ENCODE results near the gene RAB40A. TPM values are rescaled to one million over a fixed set of nuclear protein-coding genes. Genes with fewer than 3 reads are reported as not detected.
A peak's percentile ranks its signal among the peaks of the same experiment; 100 is the strongest.

RAB40A gene
- total RNA-seq, 2 experiments from 2014 or later = 0.14 to 0.20 TPM

GRCh38 chrX:103536071-103536470 lies 16.8 kb upstream of the RAB40A start:
- H3K9me3 Mint-ChIP-seq = no peaks in the 10 kb centered on the region
- H3K4me3 Mint-ChIP-seq = no peak overlapping the region
- peaks cover 4% of the 10 kb centered on the region for H3K27me3 Mint-ChIP-seq
- H3K36me3 Mint-ChIP-seq = no peaks in the 10 kb centered on the region
- H3K4me1 Mint-ChIP-seq = peaks cover 5% of the 10 kb centered on the region
- no peak for DNase-seq
- no peak overlapping the region for H3K27ac Mint-ChIP-seq

- Mint-ChIP-seq H3K36me3 (no peaks in the 10 kb centered on the region), H3K9me3 (no peaks in the 10 kb centered on the region), H3K27ac (no peak overlapping the region), H3K4me3 (no peak overlapping the region), H3K27me3 (peaks cover 4% of the 10 kb centered on the region), H3K4me1 (peaks cover 5% of the 10 kb centered on the region)
- DNase-seq = no peak
Measured at GRCh38 chrX:103535206-103535605, 15.9 kb upstream of the RAB40A start.

- peak; percentile 37 for DNase-seq
- Mint-ChIP-seq H3K27ac (no peak overlapping the region), H3K9me3 (no peaks in the 10 kb centered on the region), H3K36me3 (no peaks in the 10 kb centered on the region), H3K4me1 (peaks cover 5% of the 10 kb centered on the region), H3K27me3 (peaks cover 4% of the 10 kb centered on the region), H3K4me3 (peak overlapping the region; percentile 65)
Measured at GRCh38 chrX:103533511-103534216, 14.4 kb upstream of the RAB40A start.

GRCh38 chrX:103531002-103531401 lies 11.7 kb upstream of the RAB40A start:
- no peak overlapping the region for H3K27ac Mint-ChIP-seq
- H3K36me3 Mint-ChIP-seq = no peaks in the 10 kb centered on the region
- peaks cover 4% of the 10 kb centered on the region for H3K27me3 Mint-ChIP-seq
- peaks cover 5% of the 10 kb centered on the region for H3K4me1 Mint-ChIP-seq
- H3K4me3 Mint-ChIP-seq = no peak overlapping the region
- no peaks in the 10 kb centered on the region for H3K9me3 Mint-ChIP-seq
- no peak for DNase-seq

GRCh38 chrX:103530545-103530944 lies 11.3 kb upstream of the RAB40A start:
- Mint-ChIP-seq H3K36me3 (no peaks in the 10 kb centered on the region), H3K9me3 (no peaks in the 10 kb centered on the region), H3K4me1 (peaks cover 5% of the 10 kb centered on the region), H3K27ac (no peak overlapping the region), H3K27me3 (peaks cover 4% of the 10 kb centered on the region), H3K4me3 (no peak overlapping the region)
- DNase-seq = no peak

GRCh38 chrX:103529550-103529949 lies 10.3 kb upstream of the RAB40A start:
- H3K9me3 Mint-ChIP-seq = no peaks in the 10 kb centered on the region
- H3K27me3 Mint-ChIP-seq = peaks cover 4% of the 10 kb centered on the region
- H3K4me3 Mint-ChIP-seq = no peak overlapping the region
- no peak overlapping the region for H3K27ac Mint-ChIP-seq
- no peak for DNase-seq
- no peaks in the 10 kb centered on the region for H3K36me3 Mint-ChIP-seq
- peaks cover 5% of the 10 kb centered on the region for H3K4me1 Mint-ChIP-seq

GRCh38 chrX:103524747-103525146 lies 5.5 kb upstream of the RAB40A start:
- Mint-ChIP-seq H3K27ac (no peak overlapping the region), H3K27me3 (no peaks in the 10 kb centered on the region), H3K4me3 (no peak overlapping the region), H3K36me3 (no peaks in the 10 kb centered on the region), H3K9me3 (no peaks in the 10 kb centered on the region), H3K4me1 (no peaks in the 10 kb centered on the region)
- DNase-seq = no peak

- no peaks in the 10 kb centered on the region for H3K27me3 Mint-ChIP-seq
- no peak for DNase-seq
- H3K4me3 Mint-ChIP-seq = no peak overlapping the region
- no peak overlapping the region for H3K27ac Mint-ChIP-seq
- no peaks in the 10 kb centered on the region for H3K9me3 Mint-ChIP-seq
- no peaks in the 10 kb centered on the region for H3K4me1 Mint-ChIP-seq
- no peaks in the 10 kb centered on the region for H3K36me3 Mint-ChIP-seq
Measured at GRCh38 chrX:103523605-103524004, 4.3 kb upstream of the RAB40A start.

GRCh38 chrX:103520386-103520785 lies 1.1 kb upstream of the RAB40A start:
- no peaks in the 10 kb centered on the region for H3K27me3 Mint-ChIP-seq
- H3K27ac Mint-ChIP-seq = no peak overlapping the region
- no peak overlapping the region for H3K4me3 Mint-ChIP-seq
- H3K9me3 Mint-ChIP-seq = no peaks in the 10 kb centered on the region
- H3K36me3 Mint-ChIP-seq = no peaks in the 10 kb centered on the region
- no peak for DNase-seq
- no peaks in the 10 kb centered on the region for H3K4me1 Mint-ChIP-seq

GRCh38 chrX:103518571-103518970 lies 718 bp downstream of the RAB40A start:
- H3K27ac Mint-ChIP-seq = no peak overlapping the region
- H3K4me1 Mint-ChIP-seq = no peaks in the 10 kb centered on the region
- H3K36me3 Mint-ChIP-seq = no peaks in the 10 kb centered on the region
- no peaks in the 10 kb centered on the region for H3K9me3 Mint-ChIP-seq
- no peak for DNase-seq
- H3K27me3 Mint-ChIP-seq = no peaks in the 10 kb centered on the region
- no peak overlapping the region for H3K4me3 Mint-ChIP-seq

- Mint-ChIP-seq H3K9me3 (no peaks in the 10 kb centered on the region), H3K4me1 (no peaks in the 10 kb centered on the region), H3K36me3 (no peaks in the 10 kb centered on the region), H3K27me3 (no peaks in the 10 kb centered on the region), H3K4me3 (no peak overlapping the region), H3K27ac (no peak overlapping the region)
- no peak for DNase-seq
Measured at GRCh38 chrX:103517246-103517645, 2.0 kb downstream of the RAB40A start.

- Mint-ChIP-seq H3K4me3 (no peak overlapping the region), H3K9me3 (no peaks in the 10 kb centered on the region), H3K27me3 (no peaks in the 10 kb centered on the region), H3K4me1 (no peaks in the 10 kb centered on the region), H3K27ac (no peak overlapping the region), H3K36me3 (peaks cover 2% of the 10 kb centered on the region)
- no peak for DNase-seq
Measured at GRCh38 chrX:103513476-103514108, 5.7 kb downstream of the RAB40A start.

GRCh38 chrX:103513067-103513466 lies 6.2 kb downstream of the RAB40A start:
- Mint-ChIP-seq H3K27ac (no peak overlapping the region), H3K36me3 (peaks cover 2% of the 10 kb centered on the region), H3K4me1 (no peaks in the 10 kb centered on the region), H3K9me3 (no peaks in the 10 kb centered on the region), H3K27me3 (no peaks in the 10 kb centered on the region), H3K4me3 (no peak overlapping the region)
- DNase-seq = no peak

GRCh38 chrX:103510031-103510430 lies 9.3 kb downstream of the RAB40A start:
- no peak overlapping the region for H3K4me3 Mint-ChIP-seq
- no peaks in the 10 kb centered on the region for H3K9me3 Mint-ChIP-seq
- no peak for DNase-seq
- no peaks in the 10 kb centered on the region for H3K4me1 Mint-ChIP-seq
- H3K27me3 Mint-ChIP-seq = no peaks in the 10 kb centered on the region
- H3K27ac Mint-ChIP-seq = no peak overlapping the region
- H3K36me3 Mint-ChIP-seq = peaks cover 2% of the 10 kb centered on the region

GRCh38 chrX:103503853-103504207 lies 15.5 kb downstream of the RAB40A start:
- H3K9me3 Mint-ChIP-seq = no peaks in the 10 kb centered on the region
- H3K27ac Mint-ChIP-seq = no peak overlapping the region
- H3K4me1 Mint-ChIP-seq = no peaks in the 10 kb centered on the region
- H3K36me3 Mint-ChIP-seq = no peaks in the 10 kb centered on the region
- no peaks in the 10 kb centered on the region for H3K27me3 Mint-ChIP-seq
- DNase-seq = no peak
- H3K4me3 Mint-ChIP-seq = no peak overlapping the region

- no peaks in the 10 kb centered on the region for H3K4me1 Mint-ChIP-seq
- H3K27ac Mint-ChIP-seq = no peak overlapping the region
- no peak for DNase-seq
Measured at GRCh38 chrX:103503163-103503852, 16.0 kb downstream of the RAB40A start.

More at GRCh38 chrX:103503163-103503852, 16.0 kb downstream of the RAB40A start:
- H3K9me3 Mint-ChIP-seq = no peaks in the 10 kb centered on the region
- no peaks in the 10 kb centered on the region for H3K27me3 Mint-ChIP-seq
- no peaks in the 10 kb centered on the region for H3K36me3 Mint-ChIP-seq
- H3K4me3 Mint-ChIP-seq = no peak overlapping the region

All from activated naive CD8-positive, alpha-beta T cell treated with anti-CD3 and anti-CD28 coated beads for 36 hours (primary cell).